ENCODE data around the gene VEGFB.
A peak's percentile ranks its signal among the peaks of the same experiment; 100 is the strongest.

The VEGFB gene

DNA sequence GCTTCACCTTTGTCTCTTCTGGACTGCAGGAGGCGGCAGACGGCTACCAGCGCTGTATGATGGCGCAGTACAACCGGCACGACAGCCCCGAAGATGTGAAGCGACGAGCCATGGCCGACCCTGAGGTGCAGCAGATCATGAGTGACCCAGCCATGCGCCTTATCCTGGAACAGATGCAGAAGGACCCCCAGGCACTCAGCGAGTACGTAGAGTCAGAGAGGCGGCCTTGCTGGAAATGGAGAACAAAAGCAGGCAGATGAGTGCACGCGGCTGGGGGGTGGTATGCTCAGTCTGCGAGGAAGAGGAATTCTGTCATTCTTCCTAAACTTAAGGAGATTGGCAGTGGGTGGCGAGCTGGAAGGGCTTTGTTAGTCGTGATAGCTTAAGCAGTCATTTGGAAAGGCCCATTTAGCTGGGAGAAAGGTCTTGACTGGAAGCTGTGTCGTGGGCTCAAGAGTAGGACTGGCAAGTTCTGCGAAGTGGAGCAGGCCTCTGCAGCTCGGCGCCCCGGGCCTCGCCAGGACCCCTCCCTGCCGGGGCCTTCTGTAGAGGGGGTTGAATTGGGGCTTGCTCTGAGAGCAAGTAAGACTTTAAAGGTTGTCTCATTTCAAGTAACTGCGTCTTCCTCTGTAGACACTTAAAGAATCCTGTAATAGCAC, 30.8 kb upstream of the VEGFB start:
- ChIA-PET POLR2A (interaction anchor here (1.4 to 1.6 kb wide), 2 partner anchors 19 to 101 kb away, joined by 3 to 7 read pairs; no protein-coding TSS in a partner anchor), CTCF (interaction anchor here (1.2 to 3.0 kb wide), 3 partner anchors 18 to 69 kb away, joined by 3 to 18 read pairs (median 14); partner anchors contain the start of genes PLCB3 and STIP1)
- TF ChIP-seq ARNT (IDR thresholded peaks at IDR 0.05) (no peak), TARDBP (IDR thresholded peaks at IDR 0.05) (no peak), ELF4 (IDR thresholded peaks at IDR 0.05) (no peak), FOXM1 (IDR thresholded peaks at IDR 0.05; ENCODE audit: borderline replicate concordance) (no peak), SP1 (IDR thresholded peaks at IDR 0.05) (no peak), HDGF (IDR thresholded peaks at IDR 0.05; ENCODE audit: borderline replicate concordance) (no peak), FOXK2 (IDR thresholded peaks at IDR 0.05) (no peak), NFRKB (IDR thresholded peaks at IDR 0.05) (no peak), BHLHE40 (IDR thresholded peaks at IDR 0.05; ENCODE audit: borderline replicate concordance) (no peak)
- TF ChIP-seq, protein P1, sequence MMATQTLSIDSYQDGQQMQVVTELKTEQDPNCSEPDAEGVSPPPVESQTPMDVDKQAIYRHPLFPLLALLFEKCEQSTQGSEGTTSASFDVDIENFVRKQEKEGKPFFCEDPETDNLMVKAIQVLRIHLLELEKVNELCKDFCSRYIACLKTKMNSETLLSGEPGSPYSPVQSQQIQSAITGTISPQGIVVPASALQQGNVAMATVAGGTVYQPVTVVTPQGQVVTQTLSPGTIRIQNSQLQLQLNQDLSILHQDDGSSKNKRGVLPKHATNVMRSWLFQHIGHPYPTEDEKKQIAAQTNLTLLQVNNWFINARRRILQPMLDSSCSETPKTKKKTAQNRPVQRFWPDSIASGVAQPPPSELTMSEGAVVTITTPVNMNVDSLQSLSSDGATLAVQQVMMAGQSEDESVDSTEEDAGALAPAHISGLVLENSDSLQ (IDR thresholded peaks at IDR 0.05), result no peak
- DNase-seq (ENCODE audit: extremely low spot score), result no peak

DNA sequence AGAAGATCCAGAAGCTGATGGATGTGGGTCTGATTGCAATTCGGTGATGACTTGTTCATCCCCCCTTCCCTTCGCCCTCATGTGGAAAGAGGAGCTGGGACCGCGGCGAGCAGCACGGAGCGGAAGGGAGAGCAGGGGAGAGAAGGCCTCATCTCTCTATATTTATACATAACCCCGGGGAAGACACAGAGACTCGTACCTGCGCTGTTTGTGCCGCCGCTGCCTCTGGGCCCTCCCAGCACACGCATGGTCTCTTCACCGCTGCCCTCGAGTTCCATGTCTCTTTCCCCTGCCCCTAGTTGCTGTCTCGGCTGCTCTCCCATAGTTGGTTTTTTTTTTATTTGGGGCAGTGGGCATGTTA, 30.3 kb upstream of the VEGFB start:
- ChIA-PET POLR2A (interaction anchor here (1.0 to 3.8 kb wide), 5 partner anchors 19 to 100 kb away, joined by 3 to 23 read pairs (median 7); partner anchors contain the start of genes NUDT22 and TRPT1), CTCF (interaction anchor here (0.6 to 3.0 kb wide), 15 partner anchors 11 to 374 kb away, joined by 3 to 18 read pairs (median 4); partner anchors contain the start of genes FKBP2, NUDT22, PLCB3 and STIP1)
- TF ChIP-seq ARNT (IDR thresholded peaks at IDR 0.05), result no peak
- no peak for TF ChIP-seq LEF1 (IDR thresholded peaks at IDR 0.05; ENCODE audit: borderline replicate concordance)
- TF ChIP-seq NFRKB (IDR thresholded peaks at IDR 0.05), result no peak
- TF ChIP-seq FOXA1 (IDR thresholded peaks at IDR 0.05), result no peak
- TF ChIP-seq BHLHE40 (IDR thresholded peaks at IDR 0.05; ENCODE audit: borderline replicate concordance), result no peak
- TF ChIP-seq ELF4 (IDR thresholded peaks at IDR 0.05), result no peak
- TF ChIP-seq FOXK2 (IDR thresholded peaks at IDR 0.05), result no peak
- no peak for TF ChIP-seq L3MBTL2 (conservative IDR thresholded peaks at IDR 0.05)
- TF ChIP-seq ZNF384 (IDR thresholded peaks at IDR 0.05), result no peak
- TF ChIP-seq HDGF (IDR thresholded peaks at IDR 0.05; ENCODE audit: borderline replicate concordance), result no peak
- TF ChIP-seq CTBP1 (IDR thresholded peaks at IDR 0.05; ENCODE audit: borderline replicate concordance), result no peak
- no peak for TF ChIP-seq TARDBP (IDR thresholded peaks at IDR 0.05)
- DNase-seq (ENCODE audit: extremely low spot score), result no peak

DNA sequence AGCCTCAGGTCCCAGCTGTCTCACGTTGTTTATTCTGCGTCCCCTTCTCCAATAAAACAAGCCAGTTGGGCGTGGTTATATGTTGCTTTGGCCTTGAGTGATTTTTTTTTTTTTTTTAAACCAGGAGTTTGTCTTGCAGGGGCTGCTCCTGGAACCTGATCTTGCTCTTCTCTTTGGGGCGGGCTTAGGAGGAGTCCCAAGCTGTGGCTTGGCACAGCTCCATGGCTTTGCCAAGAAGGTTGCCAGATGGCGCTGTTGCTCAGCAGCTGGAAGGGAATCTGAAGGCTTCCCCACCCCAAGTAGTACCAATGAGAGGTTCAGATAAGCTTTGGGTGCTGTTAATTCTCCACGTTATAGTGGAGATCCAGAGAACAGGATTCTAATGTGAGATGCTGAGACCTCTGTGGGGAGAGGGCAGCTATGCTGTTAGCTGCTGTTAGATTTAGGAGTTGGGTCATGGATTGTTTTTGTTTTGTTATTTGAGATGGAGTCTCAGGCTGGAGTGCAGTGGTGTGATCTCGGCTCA, 29.9 kb upstream of the VEGFB start:
- TF ChIP-seq ZNF384 (IDR thresholded peaks at IDR 0.05) (peak; percentile 90), ARNT (IDR thresholded peaks at IDR 0.05) (no peak)
- peak; percentile 78 for DNase-seq (ENCODE audit: extremely low spot score)
- ChIA-PET CTCF (interaction anchor here (0.6 to 3.0 kb wide), 19 partner anchors 11 to 374 kb away, joined by 3 to 18 read pairs (median 4); partner anchors contain the start of genes FKBP2, NUDT22, PLCB3 and STIP1), POLR2A (interaction anchor here (1.0 to 3.8 kb wide), 5 partner anchors 20 to 100 kb away, joined by 3 to 23 read pairs (median 7); partner anchors contain the start of genes NUDT22 and TRPT1)

GRCh38 chr11:64206457-64207255, 27.7 kb upstream of the VEGFB start, which contains the start of gene FERMT3:
Gene FERMT3, plus strand, starts transcription at chr11:64206721. Its CDS starts 644 bp downstream, at chr11:64207365.
- POLR2A ChIA-PET, result interaction anchor here (0.7 to 3.8 kb wide), 5 partner anchors 9 to 111 kb away, joined by 3 to 23 read pairs (median 4); partner anchors contain the start of genes PRDX5, STIP1 and TRMT112
- DNase-seq (ENCODE audit: extremely low spot score), result no peak
- CTCF ChIA-PET, result interaction anchor here (0.7 to 3.0 kb wide), 2 partner anchors 44 to 63 kb away, joined by 3 to 14 read pairs; partner anchors contain the start of gene PLCB3
- TF ChIP-seq CTBP1 (IDR thresholded peaks at IDR 0.05; ENCODE audit: borderline replicate concordance) (no peak), LEF1 (IDR thresholded peaks at IDR 0.05; ENCODE audit: borderline replicate concordance) (no peak), FOXK2 (IDR thresholded peaks at IDR 0.05) (no peak), ZNF384 (IDR thresholded peaks at IDR 0.05) (no peak), NFRKB (IDR thresholded peaks at IDR 0.05) (no peak), L3MBTL2 (conservative IDR thresholded peaks at IDR 0.05) (no peak), SUZ12 (IDR thresholded peaks at IDR 0.05) (no peak), FOXA1 (IDR thresholded peaks at IDR 0.05) (no peak), FOXM1 (IDR thresholded peaks at IDR 0.05; ENCODE audit: borderline replicate concordance) (no peak), TARDBP (IDR thresholded peaks at IDR 0.05) (no peak), SP1 (IDR thresholded peaks at IDR 0.05) (no peak), ARNT (IDR thresholded peaks at IDR 0.05) (no peak), BHLHE40 (IDR thresholded peaks at IDR 0.05; ENCODE audit: borderline replicate concordance) (no peak), HDGF (IDR thresholded peaks at IDR 0.05; ENCODE audit: borderline replicate concordance) (no peak), ELF4 (IDR thresholded peaks at IDR 0.05) (no peak)
- TF ChIP-seq, protein P1 (IDR thresholded peaks at IDR 0.05), result no peak

DNA sequence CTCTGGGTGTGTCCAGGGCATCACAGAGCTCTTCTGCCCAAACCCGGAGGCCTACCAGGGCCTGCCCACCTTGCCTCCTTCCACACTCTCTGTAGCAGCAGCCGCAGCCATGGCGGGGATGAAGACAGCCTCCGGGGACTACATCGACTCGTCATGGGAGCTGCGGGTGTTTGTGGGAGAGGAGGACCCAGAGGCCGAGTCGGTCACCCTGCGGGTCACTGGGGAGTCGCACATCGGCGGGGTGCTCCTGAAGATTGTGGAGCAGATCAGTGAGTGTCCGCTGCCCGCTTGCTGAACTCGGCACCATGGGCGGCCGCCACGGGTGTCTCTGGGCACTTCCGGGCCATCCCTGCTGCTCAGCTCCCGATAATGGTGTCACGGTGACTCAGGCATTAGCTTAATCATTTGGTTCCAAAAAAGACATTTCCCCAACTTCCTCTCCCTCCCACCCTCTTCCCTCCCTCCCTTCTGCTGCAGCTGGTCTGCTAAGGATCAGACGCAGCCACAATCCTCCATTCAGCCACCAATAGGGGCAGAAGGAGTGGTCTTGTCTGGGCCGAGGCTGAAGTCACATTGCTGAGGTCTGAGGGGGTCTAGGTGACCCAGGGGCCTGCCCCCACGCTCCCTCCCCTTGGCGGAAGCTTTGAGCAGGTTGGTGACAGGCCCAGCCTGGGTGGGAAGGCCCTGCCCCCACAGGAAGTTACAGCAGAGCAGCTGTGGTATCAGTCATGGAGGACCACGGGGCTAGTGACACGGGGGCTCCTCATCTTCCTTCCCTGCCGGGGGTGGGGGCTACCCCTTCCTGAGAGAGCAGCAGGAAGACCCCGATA, 26.9 kb upstream of the VEGFB start:
- no peak for TF ChIP-seq BHLHE40 (IDR thresholded peaks at IDR 0.05; ENCODE audit: borderline replicate concordance)
- DNase-seq (ENCODE audit: extremely low spot score), result no peak
- ChIA-PET CTCF (interaction anchor here (0.7 kb wide), 1 partner anchor 96 kb away, joined by 6 read pairs; no protein-coding TSS in a partner anchor), POLR2A (interaction anchor here (0.7 to 3.8 kb wide), 5 partner anchors 8 to 63 kb away, joined by 3 to 23 read pairs (median 4); partner anchors contain the start of genes NUDT22, STIP1 and TRPT1)
